ENCODE data around the gene KRT76.

KRT76 gene

GRCh38 chr12:52776913-52777395 lies at the start of gene KRT76:
TSS of gene KRT76 (minus strand) at chr12:52777345. CDS start at chr12:52777291, 54 bp downstream.
- no peak for DNase-seq

- no peak for DNase-seq
Observed at GRCh38 chr12:52825961-52826360, 48.8 kb upstream of the KRT76 start.

- no peak for DNase-seq
Observed at GRCh38 chr12:52824741-52825410, 47.7 kb upstream of the KRT76 start.

GRCh38 chr12:52823761-52824450 lies 46.8 kb upstream of the KRT76 start:
- no peak for DNase-seq

GRCh38 chr12:52822771-52823510 lies 45.8 kb upstream of the KRT76 start:
- DNase-seq: no peak

GRCh38 chr12:52821826-52822660 lies 44.9 kb upstream of the KRT76 start:
- DNase-seq: no peak

GRCh38 chr12:52821071-52821730 lies 44.1 kb upstream of the KRT76 start:
- no peak for DNase-seq

GRCh38 chr12:52820521-52820920 lies 43.4 kb upstream of the KRT76 start:
- DNase-seq: no peak

GRCh38 chr12:52819731-52820510 lies 42.8 kb upstream of the KRT76 start:
- no peak for DNase-seq

- no peak for DNase-seq
Observed at GRCh38 chr12:52818887-52819420, 41.8 kb upstream of the KRT76 start.

GRCh38 chr12:52818388-52818787 lies 41.2 kb upstream of the KRT76 start:
- no peak for DNase-seq

- DNase-seq: no peak
Observed at GRCh38 chr12:52817699-52818238, 40.6 kb upstream of the KRT76 start.

GRCh38 chr12:52817003-52817698 lies 40.0 kb upstream of the KRT76 start:
- no peak for DNase-seq

- no peak for DNase-seq
Observed at GRCh38 chr12:52815676-52816588, 38.8 kb upstream of the KRT76 start.

- DNase-seq: no peak
Observed at GRCh38 chr12:52815161-52815560, 38.0 kb upstream of the KRT76 start.

- no peak for DNase-seq
Observed at GRCh38 chr12:52814710-52815155, 37.6 kb upstream of the KRT76 start.

- DNase-seq: no peak
Observed at GRCh38 chr12:52813885-52814709, 37.0 kb upstream of the KRT76 start, which contains the start of gene KRT4. TSS of gene KRT4 (minus strand) at chr12:52814116. CDS start at chr12:52814058, 58 bp downstream.
